H9 (cell line): ENCODE data around the gene TRIM38. TPM values are rescaled to one million over a fixed set of nuclear protein-coding genes. Genes with fewer than 3 reads are reported as not detected.

Source experiments
- DNase-seq: peaks from one replicate; pipeline ENCODE4 v3.0.0-alpha.2; 2017
- H2AFZ ChIP-seq: one replicate; pipeline ENCODE4 v1.6.1; 2013; ENCODE audit warnings: mild to moderate bottlenecking, low read length, control low read depth, moderate library complexity
- H2AK5ac ChIP-seq: 2 replicates; pipeline ENCODE4 v1.6.1; 2013; ENCODE audit warnings: low read length, control low read depth, mixed read lengths; ENCODE audit not compliant: insufficient read length
- H2BK120ac ChIP-seq: one replicate; pipeline ENCODE4 v1.6.1; 2013; ENCODE audit warnings: low read depth, mild to moderate bottlenecking, low read length, control low read depth, inconsistent platforms; ENCODE audit not compliant: poor library complexity, severe bottlenecking
- H2BK12ac ChIP-seq: 2 replicates; pipeline ENCODE4 v1.6.1; 2013; ENCODE audit warnings: low read length, control low read depth, mixed read lengths, low read depth; ENCODE audit not compliant: insufficient read length
- H2BK15ac ChIP-seq: 2 replicates; pipeline ENCODE4 v1.6.1; 2013; ENCODE audit warnings: low read depth, low read length, control low read depth
- H2BK20ac ChIP-seq: one replicate; pipeline ENCODE4 v1.6.1; 2013; ENCODE audit warnings: low read depth, mild to moderate bottlenecking, low read length, control low read depth, inconsistent platforms; ENCODE audit not compliant: poor library complexity, severe bottlenecking
- H2BK5ac ChIP-seq: 2 replicates; pipeline ENCODE4 v1.6.1; 2013; ENCODE audit warnings: low read length, control low read depth, mixed read lengths; ENCODE audit not compliant: insufficient read length
- H3K14ac ChIP-seq: 2 replicates; pipeline ENCODE4 v1.6.1; 2013; ENCODE audit warnings: low read length, control low read depth; ENCODE audit not compliant: insufficient read depth
- H3K18ac ChIP-seq: 2 replicates; pipeline ENCODE4 v1.6.1; 2013; ENCODE audit warnings: low read depth, mild to moderate bottlenecking, mixed read lengths, low read length, control low read depth; ENCODE audit not compliant: insufficient read length
- H3K23ac ChIP-seq: 2 replicates; pipeline ENCODE4 v1.6.1; 2013; ENCODE audit warnings: low read length, control low read depth, mixed read lengths, low read depth; ENCODE audit not compliant: insufficient read length
- H3K23me2 ChIP-seq: 2 replicates; pipeline ENCODE4 v1.6.1; 2013; ENCODE audit warnings: low read depth, mild to moderate bottlenecking, mixed read lengths, low read length, control low read depth; ENCODE audit not compliant: insufficient read length, poor library complexity, severe bottlenecking
- H3K27ac ChIP-seq: 2 replicates; pipeline ENCODE4 v1.5.1; 2013; ENCODE audit warnings: low read length, control low read depth, mixed read lengths, low read depth; ENCODE audit not compliant: insufficient read length
- H3K27me3 ChIP-seq: 2 replicates; pipeline ENCODE4 v1.6.1; 2013; ENCODE audit warnings: low read length, control low read depth, inconsistent platforms; ENCODE audit not compliant: insufficient read depth
- H3K4ac ChIP-seq: 2 replicates; pipeline ENCODE4 v1.6.1; 2013; ENCODE audit warnings: low read depth, mild to moderate bottlenecking, control low read depth, inconsistent platforms, low read length, moderate library complexity
- H3K4me1 ChIP-seq: 2 replicates; pipeline ENCODE4 v1.6.1; 2013; ENCODE audit warnings: low read length, control low read depth, inconsistent platforms; ENCODE audit not compliant: insufficient read depth
- H3K4me2 ChIP-seq: 2 replicates; pipeline ENCODE4 v1.6.1; 2013; ENCODE audit warnings: low read length, control low read depth, mixed read lengths; ENCODE audit not compliant: insufficient read length, insufficient read depth
- H3K56ac ChIP-seq: 2 replicates; pipeline ENCODE4 v1.6.1; 2013; ENCODE audit warnings: low read depth, mild to moderate bottlenecking, mixed read lengths, low read length, control low read depth; ENCODE audit not compliant: insufficient read length
- H3K79me1 ChIP-seq: 2 replicates; pipeline ENCODE4 v1.6.1; 2013; ENCODE audit warnings: low read depth, mild to moderate bottlenecking, moderate library complexity, low read length, control low read depth, inconsistent platforms; ENCODE audit not compliant: insufficient read depth, poor library complexity, severe bottlenecking
- H3K79me2 ChIP-seq: 2 replicates; pipeline ENCODE4 v1.6.1; 2013; ENCODE audit warnings: low read length, control low read depth, inconsistent platforms; ENCODE audit not compliant: insufficient read depth
- H3K9ac ChIP-seq: 2 replicates; pipeline ENCODE4 v1.6.1; 2013; ENCODE audit warnings: low read length, control low read depth, mixed read lengths; ENCODE audit not compliant: insufficient read length; ENCODE audit errors: extremely low read depth
- H3K9me3 ChIP-seq: one replicate; pipeline ENCODE4 v1.6.1; 2013; ENCODE audit warnings: low read depth, low read length, inconsistent platforms; ENCODE audit not compliant: control insufficient read depth
- H3T11ph ChIP-seq: one replicate; pipeline ENCODE4 v1.6.1; 2013; ENCODE audit warnings: mild to moderate bottlenecking, low read length, control low read depth, inconsistent platforms
- H4K20me1 ChIP-seq: one replicate; pipeline ENCODE4 v1.6.1; 2013; ENCODE audit not compliant: control insufficient read depth, insufficient read length, insufficient read depth
- H4K5ac ChIP-seq: 2 replicates; pipeline ENCODE4 v1.6.1; 2013; ENCODE audit warnings: low read depth, mild to moderate bottlenecking, mixed read lengths, low read length, control low read depth; ENCODE audit not compliant: insufficient read length
- H4K8ac ChIP-seq: replicated peaks from 2 replicates; pipeline ENCODE4 v1.6.1; 2013; ENCODE audit warnings: low read length, control low read depth, mixed read lengths, low read depth; ENCODE audit not compliant: insufficient read length
- H4K91ac ChIP-seq: 2 replicates; pipeline ENCODE4 v1.6.1; 2013; ENCODE audit warnings: low read depth, mild to moderate bottlenecking, moderate library complexity, mixed read lengths, low read length, control low read depth; ENCODE audit not compliant: insufficient read length
- H3K27ac Mint-ChIP-seq, 3 experiments: 2 replicates in 2 of 3; 3 replicates in 1 of 3; pipeline ENCODE4 v1.8.0; 2020 to 2021; ENCODE audit warnings: mixed read lengths in 3 of 3, mild to moderate bottlenecking in 1 of 3, moderate library complexity in 1 of 3
- H3K27me3 Mint-ChIP-seq: 2 replicates; pipeline ENCODE4 v1.8.0; 2021; ENCODE audit warnings: low read depth, mild to moderate bottlenecking, moderate library complexity, mixed read lengths
- H3K36me3 Mint-ChIP-seq, 3 experiments: 2 replicates in 2 of 3; 3 replicates in 1 of 3; pipeline ENCODE4 v1.8.0; 2020 to 2021; ENCODE audit warnings: low read depth in 3 of 3, mixed read lengths in 3 of 3; ENCODE audit not compliant: insufficient read depth in 1 of 3
- H3K4me1 Mint-ChIP-seq, 2 experiments: 2 replicates each; pipeline ENCODE4 v1.8.0; 2020; ENCODE audit warnings: mixed read lengths in 2 of 2
- H3K4me3 Mint-ChIP-seq, 2 experiments: 2 replicates in 1 of 2; 3 replicates in 1 of 2; pipeline ENCODE4 v1.8.0; 2020 to 2021; ENCODE audit warnings: mild to moderate bottlenecking in 2 of 2, mixed read lengths in 2 of 2, moderate library complexity in 1 of 2
- H3K9me3 Mint-ChIP-seq, 2 experiments: 2 replicates in 1 of 2; 3 replicates in 1 of 2; pipeline ENCODE4 v1.8.0; 2020; ENCODE audit warnings: mild to moderate bottlenecking in 2 of 2, mixed read lengths in 2 of 2, moderate library complexity in 1 of 2
- CTCF ChIP-seq: fragments of 200-600 bp; sonication (generic); conservative IDR thresholded peaks from 3 replicates; pipeline ENCODE4 v1.8.0; 2021; ENCODE audit warnings: antibody characterized with exemption, mild to moderate bottlenecking
- WGBS: extraction: QIAGEN DNeasy Blood & Tissue Kit; methylation state at CpG from one replicate; pipeline ENCODE4 v1.1.7; 2013; ENCODE audit warnings: missing lambda C conversion rate, low lambda C conversion rate, mixed read lengths; ENCODE audit not compliant: insufficient read length; ENCODE audit errors: extremely low coverage; 5-methylcytosine and 5-hydroxymethylcytosine counted together
- total RNA-seq: library from RNA; stranded (reverse); gene quantifications from 2 replicates; pipeline ENCODE4 v1.2.1, GENCODE V29; 2021

The TRIM38 gene
- total RNA-seq, 1 experiment from 2014 or later, result 0.61 TPM

GRCh38 chr6:25956226-25956625, 6.4 kb upstream of the TRIM38 start:
- no peak for DNase-seq
- Mint-ChIP-seq H3K27ac (no peak overlapping the region), H3K9me3 (peaks cover 27 to 29% of the 10 kb centered on the region in 2 experiments), H3K4me1 (peaks cover 6 to 9% of the 10 kb centered on the region in 2 experiments), H3K27me3 (no peaks in the 10 kb centered on the region; the same call in none of the 2 replicates), H3K4me3 (no peak overlapping the region), H3K36me3 (peaks cover 13 to 32% (median 20%) of the 10 kb centered on the region in 3 experiments)
- Histone ChIP-seq H4K91ac (no peak overlapping the region), H2AFZ (no peak overlapping the region), H3K18ac (no peak overlapping the region), H3K27me3 (no peaks in the 10 kb centered on the region), H4K20me1 (no peaks in the 10 kb centered on the region), H4K5ac (no peak overlapping the region), H2AK5ac (no peak overlapping the region), H3K56ac (no peak overlapping the region), H3K4me1 (no peaks in the 10 kb centered on the region), H3T11ph (no peak overlapping the region), H3K23ac (no peak overlapping the region), H4K8ac (no peak overlapping the region), H2BK12ac (no peak overlapping the region), H3K79me1 (no peaks in the 10 kb centered on the region), H2BK120ac (no peak overlapping the region), H3K14ac (no peak overlapping the region), H2BK15ac (no peak overlapping the region), H2BK20ac (no peak overlapping the region), H3K79me2 (no peaks in the 10 kb centered on the region), H2BK5ac (no peak overlapping the region), H3K23me2 (no peaks in the 10 kb centered on the region), H3K9ac (no peak overlapping the region), H3K9me3 (peaks cover 5% of the 10 kb centered on the region), H3K27ac (no peak overlapping the region), H3K4ac (no peak overlapping the region), H3K4me2 (no peak overlapping the region)
- no CpG with 5 or more reads among the region's 3 CpGs for WGBS
- TF ChIP-seq CTCF, result no peak
